GM21447 (cell line): ENCODE results near the gene RPLP2.
A peak's percentile ranks its signal among the peaks of the same experiment; 100 is the strongest.

Experiments
- ATAC-seq: cut with Tn5 transposase; IDR thresholded peaks from one replicate; pipeline ENCODE4 v1.9.1; 2021; ENCODE audit not compliant: unreplicated experiment

RPLP2 gene

DNA sequence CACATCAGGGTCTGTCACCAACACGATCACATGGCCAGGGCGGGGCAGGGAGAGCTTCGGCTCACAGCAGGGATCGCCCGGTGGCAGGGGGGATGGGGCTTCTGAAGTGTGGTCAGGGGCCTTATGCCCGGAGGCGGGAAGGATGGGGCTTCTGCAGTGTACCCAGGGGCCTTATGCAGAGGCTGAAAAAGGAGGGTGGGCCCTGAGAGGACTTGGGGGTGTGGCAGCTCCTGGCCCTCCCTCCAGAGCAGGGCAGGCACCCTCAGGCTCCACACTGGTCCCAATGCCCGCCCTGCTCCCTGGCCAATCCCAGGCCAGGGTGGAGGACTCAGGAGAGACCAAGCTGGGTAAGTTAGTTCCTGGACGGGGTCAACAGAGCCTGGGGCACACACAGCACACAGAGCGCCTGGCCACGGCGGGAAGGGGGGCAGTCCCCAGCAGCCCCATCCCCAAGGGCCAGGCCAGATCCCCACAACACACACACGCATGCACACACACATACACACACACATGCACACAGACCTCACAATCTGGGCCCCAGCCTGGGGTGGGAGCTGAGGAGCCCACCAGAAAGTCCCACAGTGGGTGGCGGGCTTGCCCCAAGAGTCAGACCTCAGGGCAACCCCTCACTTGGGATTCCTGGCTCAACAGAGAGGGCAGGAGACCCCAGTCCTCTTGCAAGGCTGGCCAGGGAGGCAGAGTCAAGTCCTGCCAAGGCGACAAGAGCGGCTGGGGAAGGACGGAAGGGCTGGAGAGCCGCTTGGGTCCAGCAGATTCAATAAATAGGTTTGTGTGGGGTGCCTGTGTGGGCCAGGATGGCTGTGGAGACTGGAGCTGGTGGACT, 18.8 kb upstream of the RPLP2 start:
- no peak for ATAC-seq

DNA sequence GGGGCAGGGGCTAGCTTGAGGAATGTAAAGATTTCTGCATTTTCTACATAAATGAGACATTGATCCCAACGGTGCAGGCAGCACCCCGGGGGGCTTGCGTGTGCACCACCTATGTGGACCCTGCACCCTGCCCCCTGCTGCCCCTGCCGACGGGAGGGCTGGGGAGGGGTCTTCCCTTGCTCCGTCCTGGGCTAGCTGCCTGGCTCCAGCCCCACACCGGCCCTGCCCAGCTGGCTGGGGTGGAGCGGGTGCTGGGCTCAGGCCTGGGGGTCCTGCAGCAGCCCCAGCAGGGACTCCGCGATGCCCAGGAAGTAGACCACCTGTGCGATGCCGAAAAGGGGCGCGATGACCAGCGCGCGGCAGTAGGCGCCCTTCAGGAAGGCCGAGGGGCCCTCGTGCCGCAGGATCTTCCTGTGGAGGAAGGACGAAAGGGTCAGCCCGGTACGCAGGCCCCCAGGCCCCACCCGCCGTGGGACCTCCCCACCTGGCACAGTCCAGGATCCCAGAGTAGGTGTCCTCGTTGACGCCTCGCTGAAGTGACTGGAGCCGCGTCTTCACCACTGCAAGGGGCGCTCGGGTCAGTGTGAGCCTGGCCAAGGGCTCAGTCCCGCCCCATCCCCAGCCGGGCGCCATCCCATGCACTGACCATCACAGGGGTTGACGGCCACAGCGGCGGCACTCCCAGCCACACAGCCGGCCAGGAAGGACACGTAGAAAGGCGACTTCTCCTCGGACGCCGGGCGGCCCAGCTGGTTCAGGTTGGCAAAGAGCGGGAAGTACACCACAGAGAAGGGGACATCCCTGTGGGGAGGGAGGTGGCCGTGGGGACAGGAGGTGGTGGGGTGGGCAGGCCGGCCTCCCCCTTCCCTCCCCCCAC, 17.9 kb upstream of the RPLP2 start:
- no peak for ATAC-seq

DNA sequence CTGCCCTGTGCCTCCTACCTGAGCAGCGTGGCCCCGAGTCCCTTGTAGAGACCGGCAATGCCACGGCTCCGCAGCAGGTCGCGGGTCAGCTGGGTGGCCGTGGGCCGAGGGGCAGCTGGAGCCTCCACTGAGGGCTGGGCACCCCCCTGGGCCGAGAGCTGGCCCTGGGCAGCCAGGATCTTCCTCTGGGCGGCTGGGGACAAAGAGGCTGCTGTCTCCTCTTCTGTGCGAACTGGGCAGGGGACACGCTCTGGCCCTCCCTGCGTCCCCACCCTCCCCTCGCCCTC, 17.3 kb upstream of the RPLP2 start:
- no peak for ATAC-seq

DNA sequence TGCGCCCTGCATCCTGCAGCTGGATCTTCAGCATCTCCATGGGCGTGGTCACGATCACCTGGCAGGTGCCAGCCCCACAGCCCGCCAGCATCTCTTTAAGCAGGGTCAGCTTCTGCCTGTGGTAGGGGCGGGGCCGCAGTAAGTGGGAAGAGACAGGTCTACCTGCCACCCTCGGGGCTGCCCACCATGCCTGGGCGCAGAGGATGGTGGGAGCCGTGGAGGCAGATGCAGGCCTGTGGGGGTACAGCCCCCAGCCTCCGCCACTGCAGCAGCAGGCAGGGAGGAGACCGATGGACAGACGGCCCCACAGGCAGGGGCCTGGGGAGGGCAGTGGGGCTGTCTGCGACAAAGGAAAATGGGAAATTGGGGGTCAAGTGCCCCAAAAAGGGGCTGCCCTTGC, 16.9 kb upstream of the RPLP2 start:
- ATAC-seq = no peak

DNA sequence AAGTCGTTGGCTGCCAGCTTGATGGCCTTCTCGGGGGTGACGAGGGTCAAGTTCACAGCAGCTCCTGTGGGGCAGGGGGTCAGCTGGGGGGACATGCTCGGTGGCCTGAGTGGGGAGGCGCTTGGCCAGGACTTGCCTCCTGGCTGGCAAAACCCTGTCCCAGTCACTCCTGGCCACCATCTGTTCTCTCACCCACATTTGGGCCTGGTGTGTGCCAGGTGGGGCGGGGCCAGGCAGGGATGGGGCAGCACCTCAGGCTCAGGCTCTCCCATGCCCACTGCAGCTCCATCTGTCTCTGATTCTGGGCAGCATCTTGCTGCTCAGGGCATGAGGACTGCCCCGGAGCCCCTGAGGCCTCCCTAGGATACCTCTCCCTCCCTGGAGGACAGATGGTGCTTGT, 16.2 kb upstream of the RPLP2 start:
- no peak for ATAC-seq

DNA sequence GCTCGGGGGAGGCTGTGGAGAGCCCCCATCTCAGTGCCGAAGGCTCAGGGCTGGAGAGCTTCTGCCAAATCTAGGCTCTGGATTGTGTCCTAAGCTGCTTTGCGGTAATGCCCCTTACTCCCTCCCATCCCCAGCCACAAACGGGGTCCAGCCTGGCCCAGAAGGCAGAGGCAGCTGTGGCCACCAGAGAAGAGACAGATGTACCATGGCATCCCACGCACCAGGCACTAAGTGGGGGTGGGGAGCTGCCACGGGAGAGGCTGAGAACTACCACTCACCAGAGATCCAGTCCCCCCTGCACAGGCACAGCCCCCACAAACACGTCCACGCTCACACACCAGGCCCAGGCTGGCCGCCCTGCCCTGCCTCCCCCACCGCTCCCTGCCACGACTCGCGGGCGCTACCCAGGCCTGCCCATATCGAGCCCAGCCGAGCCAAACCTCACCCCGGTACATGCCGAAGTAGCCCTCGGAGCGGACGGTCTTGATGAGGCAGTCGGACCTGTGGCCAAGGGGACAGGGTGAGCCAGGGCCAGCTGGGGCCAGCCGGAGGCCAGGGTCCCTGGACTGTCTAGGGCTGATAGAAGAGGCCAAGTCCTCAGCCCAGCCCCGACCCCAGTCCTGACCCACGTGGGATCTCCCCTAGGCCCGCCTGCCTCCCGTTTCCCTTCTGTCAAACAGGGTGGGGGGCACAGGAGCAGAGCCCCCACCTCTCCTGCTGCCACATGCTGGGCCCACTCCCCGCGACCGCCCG, 15.6 kb upstream of the RPLP2 start:
- ATAC-seq = no peak

DNA sequence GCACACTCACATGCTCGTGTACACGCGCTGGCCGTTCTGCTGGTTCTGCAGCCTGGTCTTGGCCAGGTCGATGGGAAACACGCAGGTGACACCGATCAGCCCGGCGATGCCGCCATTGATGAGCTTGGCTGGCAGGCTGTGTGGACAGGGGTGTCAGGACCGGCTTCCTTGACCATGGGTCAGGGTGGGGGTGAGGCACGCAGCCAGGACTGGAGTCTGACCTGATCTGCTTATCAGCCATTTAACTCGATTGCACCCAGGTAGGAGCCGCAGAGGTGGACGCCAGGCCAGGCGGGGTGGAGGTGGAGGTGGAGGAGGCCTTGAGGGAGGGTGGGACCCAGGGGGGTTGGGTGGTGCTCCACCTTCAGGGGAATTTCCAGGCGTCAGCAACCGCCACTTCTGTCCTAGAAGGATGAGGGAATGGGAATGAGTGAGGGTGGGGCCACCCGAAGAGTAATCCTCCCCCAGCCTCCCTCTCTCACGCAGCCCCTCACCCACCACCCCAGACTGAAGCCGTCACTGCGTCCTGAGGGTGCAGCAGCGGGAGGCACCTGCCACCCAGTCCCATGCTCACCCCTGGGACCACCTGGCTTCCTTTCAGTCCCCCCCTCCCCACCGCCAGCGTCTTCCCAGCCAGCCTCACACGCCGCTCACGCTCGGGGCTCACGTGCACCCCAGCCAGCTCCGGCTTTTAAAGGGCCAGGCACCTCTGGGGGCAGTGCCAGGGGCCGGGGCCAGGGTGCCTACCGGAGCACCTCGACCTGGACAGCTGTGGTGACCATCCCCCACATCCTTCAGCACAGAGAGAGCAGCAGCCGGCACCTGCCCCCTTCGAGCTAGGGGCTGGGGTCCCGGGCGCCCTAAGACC, 14.8 kb upstream of the RPLP2 start:
- no peak for ATAC-seq

DNA sequence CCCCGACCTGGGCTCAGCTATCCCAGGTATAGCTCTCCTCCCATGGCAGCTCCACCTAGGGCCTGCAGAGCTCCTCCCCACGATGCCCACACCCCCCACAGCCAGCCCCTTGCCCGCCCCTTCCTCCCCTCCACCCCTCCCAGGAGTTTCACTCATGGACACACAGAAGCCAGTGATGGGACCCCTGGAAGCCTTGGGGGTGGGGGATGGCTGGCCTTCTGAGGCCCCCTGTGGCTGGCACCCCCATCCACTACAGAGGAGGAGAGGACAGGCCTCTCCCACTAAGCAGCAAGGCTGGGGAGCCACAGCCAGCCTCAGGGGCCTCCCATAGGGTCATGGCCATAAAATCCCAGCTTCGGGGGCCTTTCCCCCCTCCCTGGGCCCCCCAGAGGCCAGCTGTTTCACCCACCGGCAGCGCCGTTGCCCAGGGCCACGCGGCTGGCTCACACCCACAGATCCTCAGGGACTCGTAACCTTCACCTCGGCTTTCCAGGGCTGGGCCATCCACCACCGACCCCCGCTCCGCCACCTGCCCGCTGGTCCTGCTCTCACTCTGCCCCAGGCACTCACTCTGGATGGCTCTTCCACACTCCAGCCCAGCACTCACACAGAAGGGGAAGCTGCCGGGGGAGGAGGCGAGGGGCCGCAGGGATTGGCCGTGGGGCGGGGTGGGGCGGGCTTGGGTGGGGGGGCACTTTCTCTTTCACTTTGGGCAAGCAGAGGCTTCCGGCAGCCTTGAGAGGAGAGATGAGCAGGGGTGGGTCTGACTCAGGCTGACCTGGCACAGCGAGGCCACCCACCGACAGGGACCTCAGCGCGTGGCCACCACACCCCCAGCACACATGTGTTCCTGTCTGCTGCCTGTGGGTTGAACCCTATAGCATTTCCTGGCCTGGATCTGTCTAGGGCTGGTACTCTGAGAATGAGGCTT, 13.9 kb upstream of the RPLP2 start:
- ATAC-seq = peak; percentile 29

DNA sequence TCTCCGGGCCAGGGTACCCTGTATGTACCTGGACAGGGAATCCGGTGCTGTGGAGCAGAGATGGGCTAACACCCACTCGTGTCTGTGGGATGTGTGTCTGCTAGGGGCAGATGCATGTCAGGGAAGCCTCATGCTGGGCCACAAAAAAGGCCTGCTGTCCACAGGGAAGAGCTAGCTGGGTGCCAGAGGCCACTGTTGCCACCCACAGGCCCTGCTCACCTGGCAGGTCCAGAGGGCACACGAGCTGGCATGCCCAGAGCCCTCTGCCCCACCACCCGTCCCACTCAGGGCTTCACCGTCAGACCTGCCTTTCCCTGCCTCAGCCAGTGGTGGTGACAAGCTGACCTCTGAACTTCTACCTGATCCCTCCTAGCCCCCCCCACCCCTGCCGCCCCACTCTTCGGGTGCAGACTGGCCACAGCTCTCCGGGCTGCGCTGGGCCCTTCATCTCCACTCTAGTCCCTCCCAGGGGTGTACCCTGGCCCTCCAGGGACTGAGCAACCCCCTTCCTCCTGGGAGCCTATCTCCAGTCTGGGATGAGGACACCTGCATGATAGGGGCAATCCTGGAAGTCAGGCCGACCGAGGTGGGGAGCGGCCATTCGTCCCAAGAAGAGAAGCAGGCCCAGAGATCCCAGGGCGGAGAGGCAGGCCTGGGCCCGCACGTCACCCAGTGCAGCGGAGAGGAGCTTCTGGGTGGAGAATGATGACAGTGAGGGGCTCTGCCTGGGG, 13.0 kb upstream of the RPLP2 start:
- no peak for ATAC-seq

DNA sequence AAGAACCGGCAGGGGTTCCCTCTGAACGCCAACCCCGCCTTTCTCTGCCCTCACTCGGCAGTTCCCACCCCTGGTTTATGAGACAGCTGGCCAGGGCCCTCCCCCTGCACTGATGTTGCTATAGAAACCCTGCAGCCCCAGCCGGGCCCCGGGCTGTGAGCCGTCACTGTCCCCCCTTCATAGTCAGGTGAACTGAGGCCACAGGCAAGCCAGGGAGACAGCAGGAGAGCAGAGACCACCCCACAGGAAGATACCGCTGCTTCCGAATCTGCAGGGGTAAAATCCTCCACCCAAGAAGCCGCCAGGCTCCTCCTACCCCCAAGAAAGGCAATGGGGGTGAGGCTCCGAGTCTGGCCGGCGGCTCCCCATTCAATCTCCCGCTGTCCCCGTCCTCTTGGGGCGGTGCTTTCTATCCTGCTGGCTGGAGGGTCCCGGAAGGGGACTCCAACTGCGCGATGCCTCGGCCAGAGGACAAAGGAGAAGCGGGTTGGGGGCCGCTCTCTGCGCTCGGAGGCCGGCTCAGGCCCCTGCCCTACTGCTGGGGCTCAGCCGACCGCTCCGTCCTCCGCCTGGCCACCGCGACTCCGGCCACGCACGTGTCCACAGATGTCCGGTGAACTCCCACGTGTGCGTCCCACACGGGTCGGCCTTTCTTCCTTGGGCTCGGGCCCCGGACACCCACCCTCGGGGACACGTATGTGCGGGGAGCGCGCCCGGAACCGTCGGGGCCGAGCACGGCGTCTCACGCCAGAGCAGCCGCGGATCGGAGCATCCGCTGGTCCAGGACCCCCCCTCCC, 12.3 kb upstream of the RPLP2 start:
- ATAC-seq = peak; percentile 47

DNA sequence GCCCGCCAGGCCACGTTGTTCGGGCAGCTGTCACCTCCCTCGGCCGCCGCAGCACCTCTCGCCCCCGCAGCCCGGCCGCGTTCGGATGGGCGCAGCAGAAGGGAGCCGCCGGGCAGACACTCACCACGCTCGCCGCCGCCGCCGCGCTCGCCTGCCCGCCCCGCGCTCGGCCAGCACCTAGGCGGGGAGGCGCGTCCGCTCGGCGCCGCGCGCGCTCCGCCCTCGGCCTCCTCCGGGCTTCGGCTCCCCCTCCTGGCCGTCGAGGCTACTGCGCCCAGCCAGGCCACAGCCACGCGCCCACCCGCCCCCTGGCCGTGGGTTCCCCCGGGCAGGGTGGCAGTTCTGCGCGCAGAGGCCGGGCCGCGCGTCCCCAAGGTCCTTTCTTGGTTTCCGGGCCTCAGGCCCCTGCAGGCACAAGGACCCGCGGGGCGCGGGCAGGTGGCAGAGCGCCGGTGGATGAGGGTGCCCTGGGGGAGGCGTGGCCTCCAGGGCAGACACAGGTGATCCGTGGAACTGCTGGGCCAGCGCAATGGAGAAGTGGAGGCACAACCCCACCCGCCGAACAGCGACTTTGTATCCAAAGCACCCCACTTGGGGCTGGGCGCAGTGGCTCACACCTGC, 11.6 kb upstream of the RPLP2 start, which contains the start of gene SLC25A22:
Gene SLC25A22, minus strand, starts transcription at position 189 of the 621 bp plus-strand sequence. CDS start 3,275 bp downstream, outside the sequence.
- ATAC-seq = peak; percentile 50

DNA sequence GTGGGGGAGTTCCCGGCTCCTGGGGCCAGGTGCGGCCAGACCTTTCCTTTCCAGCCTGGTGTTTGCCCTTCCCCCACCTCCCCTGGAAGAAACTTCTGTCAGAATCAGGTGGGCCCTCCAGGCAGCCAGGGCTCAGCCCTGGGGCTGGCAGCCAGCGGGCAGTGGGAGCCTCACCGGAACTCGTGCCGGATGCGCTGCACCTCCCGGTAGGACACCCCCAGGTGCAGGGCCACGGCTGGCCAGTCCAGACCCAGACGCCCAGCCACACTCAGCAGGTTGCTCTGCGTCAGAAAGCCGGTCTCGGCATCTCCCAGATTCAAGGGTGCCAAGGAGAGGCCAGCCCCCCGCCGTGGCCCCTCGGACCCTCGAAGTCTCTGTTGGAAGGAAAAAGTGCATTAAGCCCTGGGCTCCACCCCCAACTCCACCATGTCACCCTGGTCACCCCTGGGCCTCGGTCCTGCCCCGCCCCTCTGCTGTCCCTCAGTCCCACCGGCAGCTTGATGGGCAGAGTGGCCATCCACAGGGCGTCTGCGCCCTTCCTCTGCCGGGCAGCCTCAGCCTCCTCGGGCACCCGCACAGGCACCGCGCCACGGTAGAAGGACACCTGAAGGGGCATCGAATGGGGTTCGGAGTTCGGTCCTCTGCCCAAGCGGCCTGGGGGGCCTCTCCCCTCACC, 10.0 kb upstream of the RPLP2 start:
- no peak for ATAC-seq

DNA sequence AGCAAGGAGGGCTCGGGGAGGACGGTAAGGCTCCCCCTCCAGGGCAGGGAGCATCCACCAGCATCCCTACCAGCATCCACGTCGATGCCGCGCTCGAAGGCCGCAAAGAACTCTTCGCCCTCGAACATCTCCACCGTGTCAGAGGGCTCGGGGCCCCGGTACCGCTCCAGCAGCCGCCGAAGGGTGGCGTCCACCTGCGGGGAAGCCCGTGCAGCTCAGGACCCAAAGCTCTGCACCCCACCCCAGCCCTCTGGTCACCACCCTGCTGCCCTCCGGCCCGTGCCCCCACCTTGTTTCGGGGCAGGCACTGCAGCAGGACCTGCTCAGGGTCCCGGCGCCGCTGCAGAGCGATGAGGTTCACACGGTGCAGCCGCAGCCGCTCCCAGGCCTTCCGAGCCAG, 9.3 kb upstream of the RPLP2 start:
- no peak for ATAC-seq

DNA sequence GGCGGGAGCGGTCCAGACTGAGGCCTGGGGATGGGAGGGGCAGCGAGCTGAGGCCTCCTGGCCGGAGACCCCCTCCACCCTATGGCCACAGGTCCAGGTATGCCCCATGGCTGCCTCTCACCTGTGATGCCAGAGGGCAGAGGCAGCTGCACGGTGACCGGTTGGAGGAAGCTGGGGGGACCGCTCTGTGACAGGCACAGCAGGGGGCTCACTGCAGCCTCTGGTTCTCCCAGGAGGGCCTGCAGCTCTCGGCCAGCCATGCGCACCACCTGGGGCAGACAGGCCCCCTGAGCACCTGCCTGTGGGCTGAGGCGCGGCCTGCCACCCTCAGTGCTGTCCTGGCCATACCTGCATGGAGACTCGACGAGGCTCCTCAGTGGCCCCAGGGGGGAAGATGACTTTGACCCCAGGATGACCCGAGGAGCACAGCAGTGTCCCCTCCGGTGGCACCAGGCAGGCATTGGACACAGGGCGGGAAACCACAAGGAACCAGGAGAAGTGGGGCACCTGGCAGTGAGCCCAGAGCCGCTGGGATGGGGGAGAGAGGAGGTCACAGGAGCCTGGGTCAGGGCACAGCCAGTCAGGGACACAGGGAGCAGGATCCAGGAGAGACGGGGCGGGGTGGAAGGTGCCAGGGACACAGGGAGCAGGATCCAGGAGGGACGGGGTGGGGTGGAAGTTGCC, 8.5 kb upstream of the RPLP2 start:
- no peak for ATAC-seq

DNA sequence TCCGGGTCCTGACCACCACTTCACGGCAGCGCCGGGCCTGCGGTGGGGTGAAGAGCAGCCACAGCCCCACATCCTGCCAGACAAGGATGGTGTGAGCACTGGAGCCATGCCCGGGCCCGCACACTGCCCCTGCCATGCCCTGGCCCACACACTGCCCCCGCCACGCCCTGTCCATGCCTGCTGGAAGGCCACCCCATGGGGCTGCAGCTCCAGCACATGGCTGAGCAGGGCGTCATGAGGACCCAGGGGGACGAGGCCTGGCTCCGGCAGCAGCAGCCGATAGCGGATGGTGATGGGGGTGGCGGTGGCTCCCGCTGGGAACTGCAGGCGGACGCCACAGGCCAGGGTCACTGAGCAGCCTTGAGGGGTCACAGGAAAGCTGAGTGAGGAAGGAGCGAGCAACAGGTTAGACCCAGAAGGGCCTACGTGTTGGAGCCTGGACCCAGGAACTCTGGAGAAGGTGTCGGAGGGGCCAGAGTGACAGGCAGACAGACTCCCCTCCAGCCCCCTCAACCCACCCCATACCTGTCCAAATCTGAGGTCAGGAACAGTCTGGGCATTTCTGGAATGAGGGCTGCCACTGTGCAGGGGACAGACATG, 7.6 kb upstream of the RPLP2 start:
- no peak for ATAC-seq
